Smooth muscle cell (in vitro differentiated cells): Measurements from ENCODE around the gene CPSF2. TPM values are rescaled to one million over a fixed set of nuclear protein-coding genes. Genes with fewer than 3 reads are reported as not detected.

Source experiments
- DNase-seq: peaks from one replicate; lab custom pipeline; 2025; ENCODE audit not compliant: unreplicated experiment; lab: John Stamatoyannopoulos, UW
- H2AFZ ChIP-seq: fragments of 200-600 bp; sonication (generic); 2 replicates; pipeline ENCODE4 v1.6.0; 2016; ENCODE audit warnings: antibody characterized with exemption, low read depth, mild to moderate bottlenecking
- H3F3A ChIP-seq: fragments of 200-600 bp; sonication (generic); 2 replicates; pipeline ENCODE4 v1.6.0; 2017; ENCODE audit warnings: antibody characterized with exemption, low read depth
- H3K27ac ChIP-seq: fragments of 200-600 bp; sonication (generic); 2 replicates; pipeline ENCODE4 v1.5.1; 2016; ENCODE audit warnings: low read depth, mild to moderate bottlenecking
- H3K27me3 ChIP-seq: fragments of 200-600 bp; sonication (generic); 2 replicates; pipeline ENCODE4 v1.6.1; 2016; ENCODE audit warnings: low read depth, mild to moderate bottlenecking
- H3K36me3 ChIP-seq: fragments of 200-600 bp; sonication (generic); 2 replicates; pipeline ENCODE4 v1.5.1; 2016; ENCODE audit warnings: low read depth
- H3K4me1 ChIP-seq: fragments of 200-600 bp; sonication (generic); 2 replicates; pipeline ENCODE4 v1.5.1; 2016; ENCODE audit warnings: low read depth
- H3K4me2 ChIP-seq: fragments of 200-600 bp; sonication (generic); 2 replicates; pipeline ENCODE4 v1.6.0; 2016; ENCODE audit warnings: mild to moderate bottlenecking
- H3K4me3 ChIP-seq: fragments of 200-600 bp; sonication (generic); 2 replicates; pipeline ENCODE4 v1.5.1; 2016; ENCODE audit warnings: mild to moderate bottlenecking
- H3K79me2 ChIP-seq: fragments of 200-600 bp; sonication (generic); 2 replicates; pipeline ENCODE4 v1.6.0; 2016; ENCODE audit warnings: low read depth, mild to moderate bottlenecking
- H3K9ac ChIP-seq: fragments of 200-600 bp; sonication (generic); 2 replicates; pipeline ENCODE4 v1.6.0; 2016; ENCODE audit warnings: low read depth
- H3K9me3 ChIP-seq: fragments of 200-600 bp; sonication (generic); replicated peaks from 2 replicates; pipeline ENCODE4 v1.5.1; 2016; ENCODE audit warnings: low read depth
- H4K20me1 ChIP-seq: fragments of 200-600 bp; sonication (generic); 2 replicates; pipeline ENCODE4 v1.6.0; 2016; ENCODE audit warnings: low read depth
- WGBS: methylation state at CpG from one replicate; pipeline ENCODE4 v1.1.7; 2016; ENCODE audit warnings: low lambda C conversion rate; 5-methylcytosine and 5-hydroxymethylcytosine counted together
- polyA plus RNA-seq: library from polyadenylated mRNA; unstranded; fragments of >200 nt; fragmentation: Nextera tagmentation; extraction: Ambion mirVana; gene quantifications from 2 replicates; pipeline ENCODE4 v1.2.1, GENCODE V29; 2016
- total RNA-seq: library from RNA; depleted of rRNA; stranded (reverse); fragments of >200 nt; gene quantifications from 2 replicates; pipeline ENCODE4 v1.2.3, GENCODE V29; 2014
- TF ChIP-seq, protein P1 (sequence below): fragments of 200-600 bp; sonication (generic); IDR thresholded peaks from 2 replicates; pipeline ENCODE4 v1.5.1; 2017; ENCODE audit warnings: borderline replicate concordance, mild to moderate bottlenecking, antibody characterized with exemption; ENCODE audit not compliant: insufficient read depth, poor library complexity, severe bottlenecking

Gene CPSF2
- total and polyA plus RNA-seq, 2 experiments from 2014 or later: 33.2 to 53.7 TPM

DNA sequence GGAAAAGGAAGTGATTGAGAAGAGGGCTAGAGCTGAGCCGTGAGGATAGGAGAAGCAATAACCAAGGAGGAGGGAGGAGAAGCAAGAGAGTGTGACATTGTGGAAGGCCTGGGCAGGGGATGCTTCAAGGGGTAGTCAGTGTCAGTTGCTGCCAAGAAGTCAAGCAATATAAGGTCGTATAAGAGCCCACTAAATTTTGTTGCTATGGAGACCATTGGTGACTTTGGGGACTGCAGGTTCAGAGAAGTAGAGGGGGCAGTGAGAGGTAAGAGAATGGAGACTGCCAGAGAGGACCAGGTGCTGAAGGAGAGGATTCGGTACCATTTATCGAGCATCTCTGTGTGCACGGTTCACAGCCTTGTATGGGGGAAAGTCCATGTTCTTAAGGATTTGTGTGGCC lies 12.3 kb upstream of the CPSF2 start:
- Histone ChIP-seq H3K9ac (no peak overlapping the region), H3K27ac (no peak overlapping the region), H3K27me3 (no peaks in the 10 kb centered on the region), H3K4me3 (no peak overlapping the region), H3K4me2 (no peak overlapping the region), H3K36me3 (no peaks in the 10 kb centered on the region), H3K79me2 (peaks cover 10% of the 10 kb centered on the region), H3K4me1 (peaks cover 6% of the 10 kb centered on the region), H3K9me3 (no peaks in the 10 kb centered on the region), H3F3A (peaks cover 6% of the 10 kb centered on the region), H4K20me1 (peaks cover 3% of the 10 kb centered on the region), H2AFZ (no peak overlapping the region)
- WGBS: 93% methylated on average over 5 of the region's 5 CpGs
- TF ChIP-seq, protein P1, sequence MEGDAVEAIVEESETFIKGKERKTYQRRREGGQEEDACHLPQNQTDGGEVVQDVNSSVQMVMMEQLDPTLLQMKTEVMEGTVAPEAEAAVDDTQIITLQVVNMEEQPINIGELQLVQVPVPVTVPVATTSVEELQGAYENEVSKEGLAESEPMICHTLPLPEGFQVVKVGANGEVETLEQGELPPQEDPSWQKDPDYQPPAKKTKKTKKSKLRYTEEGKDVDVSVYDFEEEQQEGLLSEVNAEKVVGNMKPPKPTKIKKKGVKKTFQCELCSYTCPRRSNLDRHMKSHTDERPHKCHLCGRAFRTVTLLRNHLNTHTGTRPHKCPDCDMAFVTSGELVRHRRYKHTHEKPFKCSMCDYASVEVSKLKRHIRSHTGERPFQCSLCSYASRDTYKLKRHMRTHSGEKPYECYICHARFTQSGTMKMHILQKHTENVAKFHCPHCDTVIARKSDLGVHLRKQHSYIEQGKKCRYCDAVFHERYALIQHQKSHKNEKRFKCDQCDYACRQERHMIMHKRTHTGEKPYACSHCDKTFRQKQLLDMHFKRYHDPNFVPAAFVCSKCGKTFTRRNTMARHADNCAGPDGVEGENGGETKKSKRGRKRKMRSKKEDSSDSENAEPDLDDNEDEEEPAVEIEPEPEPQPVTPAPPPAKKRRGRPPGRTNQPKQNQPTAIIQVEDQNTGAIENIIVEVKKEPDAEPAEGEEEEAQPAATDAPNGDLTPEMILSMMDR: no peak
- no peak for DNase-seq

GRCh38 chr14:92121207-92121669 lies 531 bp upstream of the CPSF2 start:
- Histone ChIP-seq H3K27me3 (no peaks in the 10 kb centered on the region), H3K4me2 (peak overlapping the region; percentile 91), H2AFZ (peak overlapping the region; percentile 100), H3K4me3 (peak overlapping the region; percentile 99), H3K9me3 (no peaks in the 10 kb centered on the region), H3K4me1 (peaks cover 10% of the 10 kb centered on the region), H4K20me1 (no peaks in the 10 kb centered on the region), H3K9ac (peak overlapping the region; percentile 100), H3K36me3 (no peaks in the 10 kb centered on the region), H3F3A (peaks cover 4% of the 10 kb centered on the region), H3K27ac (peak overlapping the region; percentile 99), H3K79me2 (peaks cover 46% of the 10 kb centered on the region)
- TF ChIP-seq, protein P1: no peak
- no peak for DNase-seq
- WGBS: 2% methylated on average over 35 of the region's 36 CpGs

DNA sequence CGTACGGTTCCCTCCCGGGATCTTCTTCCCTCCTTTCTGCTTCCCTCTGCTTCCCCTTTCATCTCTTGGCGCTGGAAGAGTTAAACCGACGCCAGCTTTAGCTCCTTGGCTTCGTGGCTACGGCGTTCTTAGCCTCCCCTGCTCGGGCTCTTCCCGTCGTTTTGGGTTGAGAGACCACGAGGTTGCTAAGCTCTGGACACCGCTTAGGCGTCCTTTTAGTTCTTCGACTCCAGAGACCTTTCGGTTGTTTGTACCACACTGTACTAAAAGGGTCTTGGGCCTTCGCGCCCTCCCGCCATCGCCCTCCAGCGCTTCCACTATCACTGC lies 545 bp downstream of the CPSF2 start:
- Histone ChIP-seq H3K79me2 (peaks cover 46% of the 10 kb centered on the region), H3K36me3 (peaks cover 3% of the 10 kb centered on the region), H3K9me3 (no peaks in the 10 kb centered on the region), H3K9ac (peak overlapping the region; percentile 100), H3K4me3 (peak overlapping the region; percentile 99), H3F3A (no peaks in the 10 kb centered on the region), H4K20me1 (no peaks in the 10 kb centered on the region), H3K4me2 (peak overlapping the region; percentile 91), H2AFZ (peak overlapping the region; percentile 100), H3K27ac (peak overlapping the region; percentile 99), H3K4me1 (peaks cover 10% of the 10 kb centered on the region), H3K27me3 (no peaks in the 10 kb centered on the region)
- TF ChIP-seq, protein P1: no peak
- WGBS: under 1% methylated on average over 22 of the region's 22 CpGs
- no peak for DNase-seq

GRCh38 chr14:92122761-92123160 lies 992 bp downstream of the CPSF2 start:
- no peaks in the 10 kb centered on the region for H3F3A ChIP-seq
- H3K9ac ChIP-seq: peak overlapping the region; percentile 100
- no peak for DNase-seq
- peak overlapping the region; percentile 99 for H3K27ac ChIP-seq
- TF ChIP-seq, protein P1: no peak
- H3K79me2 ChIP-seq: peaks cover 46% of the 10 kb centered on the region
- peak overlapping the region; percentile 99 for H3K4me3 ChIP-seq
- H3K4me1 ChIP-seq: peaks cover 10% of the 10 kb centered on the region
- H4K20me1 ChIP-seq: no peaks in the 10 kb centered on the region
- no peaks in the 10 kb centered on the region for H3K27me3 ChIP-seq
- H3K9me3 ChIP-seq: no peaks in the 10 kb centered on the region
- WGBS: 46% methylated on average over 9 of the region's 9 CpGs
- H3K36me3 ChIP-seq: peaks cover 3% of the 10 kb centered on the region
- H2AFZ ChIP-seq: peak overlapping the region; percentile 100
- peak overlapping the region; percentile 91 for H3K4me2 ChIP-seq
